CD4-positive, alpha-beta T cell treated with Interleukin-21 for 1 hour (primary cell): ENCODE measurements around the gene GRIK3.

Source experiments
- DNase-seq: peaks from one replicate; pipeline ENCODE4 v3.0.0-alpha.2; 2020

The GRIK3 gene

GRCh38 chr1:36975642-36976041 lies 58.7 kb downstream of the GRIK3 start:
- DNase-seq = no peak

GRCh38 chr1:36973056-36973455 lies 61.3 kb downstream of the GRIK3 start:
- no peak for DNase-seq

GRCh38 chr1:36971852-36972618 lies 62.3 kb downstream of the GRIK3 start:
- DNase-seq = no peak

- no peak for DNase-seq
These were observed 65.6 kb downstream of the GRIK3 start for GRCh38 chr1:36968730-36969129.

- DNase-seq = no peak
These were observed 68.1 kb downstream of the GRIK3 start for GRCh38 chr1:36966242-36966641.

GRCh38 chr1:36965275-36966159 lies 68.8 kb downstream of the GRIK3 start:
- DNase-seq = no peak

GRCh38 chr1:36964830-36965229 lies 69.5 kb downstream of the GRIK3 start:
- no peak for DNase-seq

GRCh38 chr1:36963006-36963405 lies 71.3 kb downstream of the GRIK3 start:
- DNase-seq = no peak

- DNase-seq = no peak
These were observed 73.2 kb downstream of the GRIK3 start for GRCh38 chr1:36961062-36961615.

- DNase-seq = no peak
These were observed 77.7 kb downstream of the GRIK3 start for GRCh38 chr1:36956570-36956969.

GRCh38 chr1:36955016-36955415 lies 79.3 kb downstream of the GRIK3 start:
- DNase-seq = no peak

GRCh38 chr1:36953061-36953460 lies 81.3 kb downstream of the GRIK3 start:
- no peak for DNase-seq

- no peak for DNase-seq
These were observed 82.6 kb downstream of the GRIK3 start for GRCh38 chr1:36951761-36952160.

GRCh38 chr1:36951292-36951750 lies 83.0 kb downstream of the GRIK3 start:
- no peak for DNase-seq

- no peak for DNase-seq
These were observed 83.6 kb downstream of the GRIK3 start for GRCh38 chr1:36950604-36951291.

- DNase-seq = no peak
These were observed 85.7 kb downstream of the GRIK3 start for GRCh38 chr1:36948606-36949005.

GRCh38 chr1:36948147-36948546 lies 86.2 kb downstream of the GRIK3 start:
- DNase-seq = no peak

- no peak for DNase-seq
These were observed 86.9 kb downstream of the GRIK3 start for GRCh38 chr1:36947384-36947783.

GRCh38 chr1:36944883-36945282 lies 89.4 kb downstream of the GRIK3 start:
- DNase-seq = no peak

- DNase-seq = no peak
These were observed 92.2 kb downstream of the GRIK3 start for GRCh38 chr1:36942148-36942547.

GRCh38 chr1:36941316-36941978 lies 92.9 kb downstream of the GRIK3 start:
- no peak for DNase-seq

- no peak for DNase-seq
These were observed 95.5 kb downstream of the GRIK3 start for GRCh38 chr1:36938819-36939218.

GRCh38 chr1:36937371-36937770 lies 96.9 kb downstream of the GRIK3 start:
- no peak for DNase-seq
